K562 (cell line): ENCODE data around the gene ST14. TPM values are rescaled to one million over a fixed set of nuclear protein-coding genes. Genes with fewer than 3 reads are reported as not detected.

Experiments
- CEBPB ChIP-seq: fragments of 450-650 bp; IDR thresholded peaks from 2 replicates; pipeline ENCODE4 v1.6.1; 2016; ENCODE audit warnings: missing genetic modification characterization, missing compliant biosample characterization
- DEAF1 ChIP-seq: fragments of 450-650 bp; formaldehyde crosslinking; IDR thresholded peaks from 2 replicates; pipeline ENCODE4 v1.4.0; 2020; ENCODE audit warnings: mild to moderate bottlenecking, moderate library complexity
- EGR1 ChIP-seq: fragments of 450-650 bp; conservative IDR thresholded peaks from 2 replicates; pipeline ENCODE4 v1.6.1; 2017; ENCODE audit warnings: mild to moderate bottlenecking
- HCFC1 ChIP-seq: IDR thresholded peaks from 2 replicates; pipeline ENCODE4 v1.6.1; 2012; ENCODE audit warnings: low read depth, low read length, improper control_type of control experiment
- KDM1A ChIP-seq, 2 experiments: fragments of 450-650 bp; IDR thresholded peaks; 2 replicates each; pipeline ENCODE4 v1.6.1; 2016; ENCODE audit warnings: mild to moderate bottlenecking in 2 of 2
- MAZ ChIP-seq, 2 experiments: fragments of 450-650 bp in 1 of 2; sonication (generic) in 1 of 2; formaldehyde crosslinking; IDR thresholded peaks in 1 of 2; conservative IDR thresholded peaks in 1 of 2; 2 replicates each; pipeline versions ENCODE4 v1.4.0 to v1.5.0; 2020; ENCODE audit warnings: mild to moderate bottlenecking in 1 of 2, missing genetic modification reagents in 1 of 2
- NR2C1 ChIP-seq, 2 experiments: fragments of 450-650 bp; IDR thresholded peaks; 2 replicates each; pipeline ENCODE4 v1.6.1; 2017; ENCODE audit warnings: mild to moderate bottlenecking in 2 of 2, antibody characterized with exemption in 1 of 2, inconsistent platforms in 1 of 2, missing compliant biosample characterization in 1 of 2, missing genetic modification characterization in 1 of 2
- RAD21 ChIP-seq, 2 experiments: fragments of 250-450 bp in 1 of 2; fragments of 450-650 bp in 1 of 2; sonication (Bioruptor Pico) in 1 of 2; formaldehyde crosslinking in 1 of 2; IDR thresholded peaks in 1 of 2; conservative IDR thresholded peaks in 1 of 2; 2 replicates each; pipeline versions ENCODE4 v1.4.0 to v1.8.0; 2020 to 2022; ENCODE audit warnings: mild to moderate bottlenecking in 2 of 2, moderate library complexity in 1 of 2
- RB1 ChIP-seq: fragments of 450-650 bp; IDR thresholded peaks from 2 replicates; pipeline ENCODE4 v1.6.1; 2017; ENCODE audit warnings: low read depth, mild to moderate bottlenecking
- RCOR1 ChIP-seq, 2 experiments: IDR thresholded peaks; 2 replicates each; pipeline ENCODE4 v1.6.1; 2012; ENCODE audit warnings: low read depth in 2 of 2, low read length in 2 of 2, borderline replicate concordance in 1 of 2, improper control_type of control experiment in 1 of 2
- REST ChIP-seq, 2 experiments: fragments of 450-650 bp; formaldehyde crosslinking in 1 of 2; IDR thresholded peaks; 2 replicates each; pipeline versions ENCODE4 v1.4.0 to v1.6.1; 2014 to 2020; ENCODE audit warnings: mild to moderate bottlenecking in 2 of 2, borderline replicate concordance in 1 of 2, low read depth in 1 of 2
- SETDB1 ChIP-seq: IDR thresholded peaks from one replicate; pipeline ENCODE4 v1.6.1; 2012; ENCODE audit warnings: low read length, control low read depth, inconsistent platforms
- SMC3 ChIP-seq: conservative IDR thresholded peaks from 2 replicates; pipeline ENCODE4 v1.6.1; 2011; ENCODE audit warnings: low read depth, low read length, improper control_type of control experiment; ENCODE audit not compliant: insufficient read depth
- TAL1 ChIP-seq: fragments of 450-650 bp; IDR thresholded peaks from 2 replicates; pipeline ENCODE4 v1.6.1; 2016; ENCODE audit warnings: mild to moderate bottlenecking
- ZBTB7A ChIP-seq: IDR thresholded peaks from 2 replicates; pipeline ENCODE4 v1.6.1; 2011; ENCODE audit warnings: low read depth, mild to moderate bottlenecking, low read length, moderate library complexity, borderline replicate concordance; ENCODE audit not compliant: control insufficient read depth
- ZNF707 ChIP-seq: fragments of 250-450 bp; sonication (Bioruptor Pico); conservative IDR thresholded peaks from 2 replicates; pipeline ENCODE4 v1.8.0; 2022; ENCODE audit warnings: inconsistent platforms, mild to moderate bottlenecking, moderate library complexity
- ZZZ3 ChIP-seq: fragments of 450-650 bp; IDR thresholded peaks from 2 replicates; pipeline ENCODE4 v1.6.1; 2016; ENCODE audit warnings: antibody characterized with exemption, mild to moderate bottlenecking, moderate library complexity
- polyA plus RNA-seq, 8 experiments: library from polyadenylated mRNA; depleted of rRNA in 4 of 8; stranded (reverse) in 5 of 8; unstranded in 3 of 8; fragments of >200 nt; fragmentation: Nextera tagmentation in 2 of 8; fragmentation: Illumina TruSeq in 1 of 8; extraction: Ambion mirVana in 2 of 8; extraction: Trizol in 1 of 8; gene quantifications; 2 replicates each; pipeline versions ENCODE4 v1.2.1 to v1.2.3, GENCODE V29; 2011 to 2014; ENCODE audit warnings: inconsistent platforms in 1 of 8, missing spikeins in 1 of 8
- total RNA-seq, 7 experiments: library from RNA; depleted of rRNA in 6 of 7; stranded (reverse); fragments of >200 nt in 6 of 7; fragmentation: Illumina TruSeq in 2 of 7; extraction: Trizol in 2 of 7; gene quantifications; 2 replicates each; pipeline versions ENCODE4 v1.2.1 to v1.2.3, GENCODE V29; 2011 to 2021; ENCODE audit warnings: low replicate concordance in 1 of 7

The ST14 gene
- total and polyA plus RNA-seq, 9 of the 15 experiments (the other 6 are each of a cell fraction or from before 2014, with no cell fraction given): 0.08 to 0.20 TPM; not detected in 7

GRCh38 chr11:130213143-130213978 is 53.8 kb downstream of the ST14 start (continued):
- peak; percentile 82 for TF ChIP-seq REST (IDR thresholded peaks at IDR 0.05; ENCODE audit: borderline replicate concordance)
- no peak for TF ChIP-seq REST (CRISPR knock-in tag; IDR thresholded peaks at IDR 0.05; ENCODE audit: low read depth)
- 0 out of 2 replicates have a peak, but pooled peaks have one; percentile 13 for TF ChIP-seq HCFC1
- no peak for TF ChIP-seq TAL1
- no peak for TF ChIP-seq CEBPB
- TF ChIP-seq ZZZ3: no peak
- peak; percentile 91 for TF ChIP-seq SMC3
- TF ChIP-seq NR2C1 (IDR thresholded peaks at IDR 0.05): no peak
- TF ChIP-seq NR2C1 (tag; IDR thresholded peaks at IDR 0.05): no peak
- peak; percentile 86 to 95 for TF ChIP-seq RAD21 (CRISPR knock-in tag; conservative IDR thresholded peaks at IDR 0.05 in 1 of 2, IDR thresholded peaks at IDR 0.05 in 1 of 2)
- peak; percentile 83 for TF ChIP-seq ZBTB7A
- TF ChIP-seq KDM1A (IDR thresholded peaks at IDR 0.05): 0 out of 4 replicates have a peak, but pooled peaks of 1 of the 2 experiments have one; percentile 43
- 0 out of 4 replicates have a peak, but pooled peaks of 1 of the 2 experiments have one; percentile 17 for TF ChIP-seq RCOR1 (IDR thresholded peaks at IDR 0.05; ENCODE audit: borderline replicate concordance in 1 of 2, low read depth in 2 of 2, low read length in 2 of 2)
- TF ChIP-seq DEAF1 (CRISPR knock-in tag): peak; percentile 80
- TF ChIP-seq SETDB1: no peak
- TF ChIP-seq MAZ (CRISPR knock-in tag; conservative IDR thresholded peaks at IDR 0.05 in 1 of 2, IDR thresholded peaks at IDR 0.05 in 1 of 2): peak; percentile 45 to 95; a peak in 3 of 4 replicates
- peak; percentile 50; the same call in 1 of the 2 replicates for TF ChIP-seq RB1
- TF ChIP-seq ZNF707 (CRISPR knock-in tag): no peak
- peak; percentile 55 for TF ChIP-seq EGR1
